IMR-90 (cell line): ENCODE data around the gene STRN. TPM values are rescaled to one million over a fixed set of nuclear protein-coding genes. Genes with fewer than 3 reads are reported as not detected.

ENCODE experiments used
- ATAC-seq: fragments of 200-7000 bp; cut with Tn5 transposase; 2 replicates; pipeline ENCODE4 v1.9.1; 2020; ENCODE audit warnings: low read depth, mild to moderate bottlenecking, moderate library complexity
- BruUV-seq: library from RNA; stranded (reverse); fragments of 400-500 nt; replicated peaks from 2 replicates; lab custom pipeline; 2021; lab: Mats Ljungman, UMichigan
- CTCF ChIA-PET: fragments of 300-600 bp; formaldehyde crosslinking; extraction: SDS; loops from one replicate; lab custom pipeline; 2021; ENCODE audit warnings: antibody characterized with exemption; lab: Yijun Ruan, JAX
- POLR2A ChIA-PET: fragments of 300-600 bp; sonication (Branson Sonifier 250); formaldehyde crosslinking; loops from one replicate; lab custom pipeline; 2022; ENCODE audit warnings: antibody characterized with exemption; ENCODE audit not compliant: unreplicated experiment; lab: Charles Lee
- DNase-seq: peaks from one replicate; pipeline ENCODE4 v3.0.0; 2013
- H2AFZ ChIP-seq: replicated peaks from 2 replicates; pipeline ENCODE3; 2013; ENCODE audit warnings: low read length, mild to moderate bottlenecking; ENCODE audit not compliant: poor library complexity
- H2AK5ac ChIP-seq: 2 replicates; pipeline ENCODE4 v1.6.1; 2013; ENCODE audit warnings: low read depth, low read length, inconsistent platforms
- H2AK9ac ChIP-seq: replicated peaks from 2 replicates; pipeline ENCODE3; 2013; ENCODE audit warnings: mild to moderate bottlenecking, low read depth, low read length, moderate library complexity; ENCODE audit not compliant: poor library complexity
- H2BK120ac ChIP-seq: 2 replicates; pipeline ENCODE4 v1.6.1; 2013; ENCODE audit warnings: low read depth, low read length, inconsistent platforms
- H2BK15ac ChIP-seq: 3 replicates; pipeline ENCODE4 v1.6.1; 2013; ENCODE audit warnings: low read depth, low read length, inconsistent platforms
- H2BK20ac ChIP-seq: 2 replicates; pipeline ENCODE4 v1.6.1; 2013; ENCODE audit warnings: low read depth, mild to moderate bottlenecking, inconsistent platforms, low read length, moderate library complexity
- H2BK5ac ChIP-seq: 2 replicates; pipeline ENCODE4 v1.6.1; 2013; ENCODE audit warnings: mild to moderate bottlenecking, low read depth, low read length, inconsistent platforms; ENCODE audit not compliant: poor library complexity, severe bottlenecking
- H3K14ac ChIP-seq: replicated peaks from 2 replicates; pipeline ENCODE4 v1.6.1; 2013; ENCODE audit warnings: low read depth, low read length, inconsistent platforms
- H3K18ac ChIP-seq: 2 replicates; pipeline ENCODE4 v1.6.1; 2013; ENCODE audit warnings: low read depth, low read length, control low read depth
- H3K23ac ChIP-seq: 2 replicates; pipeline ENCODE4 v1.6.1; 2013; ENCODE audit warnings: low read depth, low read length, inconsistent platforms
- H3K27ac ChIP-seq: 2 replicates; pipeline ENCODE4 v1.5.1; 2013; ENCODE audit warnings: mild to moderate bottlenecking, control low read depth, low read length; ENCODE audit not compliant: insufficient read depth
- H3K27me3 ChIP-seq: 2 replicates; pipeline ENCODE4 v1.6.1; 2013; ENCODE audit warnings: low read length; ENCODE audit not compliant: control insufficient read depth, insufficient read depth
- H3K36me3 ChIP-seq: 2 replicates; pipeline ENCODE4 v1.6.1; 2013; ENCODE audit warnings: low read length, mixed read lengths; ENCODE audit not compliant: control insufficient read depth, insufficient read depth
- H3K4ac ChIP-seq: 2 replicates; pipeline ENCODE4 v1.6.1; 2013; ENCODE audit warnings: low read depth, low read length, inconsistent platforms
- H3K4me1 ChIP-seq: 2 replicates; pipeline ENCODE4 v1.6.1; 2013; ENCODE audit warnings: low read length, mixed read lengths; ENCODE audit not compliant: control insufficient read depth, insufficient read depth
- H3K4me2 ChIP-seq: 2 replicates; pipeline ENCODE4 v1.6.1; 2013; ENCODE audit warnings: low read depth, mild to moderate bottlenecking, control low read depth, low read length, moderate library complexity
- H3K4me3 ChIP-seq: 2 replicates; pipeline ENCODE4 v1.5.1; 2013; ENCODE audit warnings: low read depth, mild to moderate bottlenecking, control low read depth, low read length, moderate library complexity; ENCODE audit not compliant: insufficient read depth
- H3K56ac ChIP-seq: 2 replicates; pipeline ENCODE4 v1.6.1; 2013; ENCODE audit warnings: low read length, inconsistent platforms; ENCODE audit not compliant: insufficient read depth; ENCODE audit errors: extremely low read depth
- H3K79me1 ChIP-seq, 2 experiments: 2 replicates each; pipeline ENCODE4 v1.6.1; 2013; ENCODE audit warnings: low read length in 2 of 2, inconsistent platforms in 1 of 2, low read depth in 1 of 2
- H3K9ac ChIP-seq: 2 replicates; pipeline ENCODE4 v1.6.1; 2013; ENCODE audit warnings: low read depth, low read length, control low read depth
- H3K9me1 ChIP-seq: 2 replicates; pipeline ENCODE4 v1.6.1; 2013; ENCODE audit warnings: low read length, inconsistent platforms; ENCODE audit not compliant: insufficient read depth
- H3K9me3 ChIP-seq: 2 replicates; pipeline ENCODE4 v1.6.1; 2013; ENCODE audit warnings: low read length; ENCODE audit not compliant: control insufficient read depth, insufficient read depth
- H4K20me1 ChIP-seq: 2 replicates; pipeline ENCODE4 v1.6.1; 2013; ENCODE audit warnings: low read length, inconsistent platforms; ENCODE audit not compliant: insufficient read depth
- H4K5ac ChIP-seq: 2 replicates; pipeline ENCODE4 v1.6.1; 2013; ENCODE audit warnings: mild to moderate bottlenecking, low read depth, low read length, control low read depth
- H4K8ac ChIP-seq, 2 experiments: 2 replicates each; pipeline ENCODE4 v1.6.1; 2013; ENCODE audit warnings: low read depth in 2 of 2, low read length in 2 of 2, control low read depth in 1 of 2, inconsistent platforms in 1 of 2
- H4K91ac ChIP-seq: 2 replicates; pipeline ENCODE4 v1.6.1; 2013; ENCODE audit warnings: low read depth, low read length, inconsistent platforms; ENCODE audit not compliant: insufficient read depth
- SMC3 ChIP-seq: fragments of 150-350 bp; IDR thresholded peaks from 2 replicates; pipeline ENCODE4 v1.6.1; 2016; ENCODE audit warnings: low read depth, mild to moderate bottlenecking, antibody characterized with exemption, low read length, moderate library complexity
- WGBS, 2 experiments: methylation state at CpG; one replicate each; pipeline versions ENCODE4 v1.1.5 to v1.1.7; 2013; ENCODE audit warnings: missing lambda C conversion rate in 2 of 2; ENCODE audit not compliant: insufficient read length in 1 of 2; ENCODE audit errors: extremely low coverage in 2 of 2; 5-methylcytosine and 5-hydroxymethylcytosine counted together
- dilution Hi-C: fragments of 300-500 bp; cut with HindIII; formaldehyde crosslinking; loops from one replicate; pipeline ENCODE4 v1.14.3; 2018; ENCODE audit warnings: low sequenced_read_pairs; ENCODE audit not compliant: unreplicated experiment
- in situ Hi-C: fragments of 300-500 bp; cut with MboI; formaldehyde crosslinking; loops from 3 replicates; pipeline ENCODE4 v1.14.3; 2019; ENCODE audit warnings: low sequenced_read_pairs, inconsistent platforms, mixed read lengths
- intact Hi-C: fragments of 100-400 bp; cut with micrococcal nuclease; formaldehyde crosslinking; loops from 2 replicates; pipeline ENCODE4 v1.10.0; 2022
- polyA plus RNA-seq, 3 experiments: library from polyadenylated mRNA; depleted of rRNA; stranded (reverse); fragments of >200 nt; gene quantifications; 2 replicates each; pipeline ENCODE4 v1.2.3, GENCODE V29; 2012; ENCODE audit warnings: low replicate concordance in 1 of 3
- total RNA-seq: library from RNA; depleted of rRNA; stranded (reverse); fragments of >200 nt; gene quantifications from 2 replicates; pipeline ENCODE4 v1.2.3, GENCODE V29; 2012

The STRN gene
- total and polyA plus RNA-seq, 2 of the 4 experiments (the other 2 are of a cell fraction): 5.1 to 23.3 TPM

DNA sequence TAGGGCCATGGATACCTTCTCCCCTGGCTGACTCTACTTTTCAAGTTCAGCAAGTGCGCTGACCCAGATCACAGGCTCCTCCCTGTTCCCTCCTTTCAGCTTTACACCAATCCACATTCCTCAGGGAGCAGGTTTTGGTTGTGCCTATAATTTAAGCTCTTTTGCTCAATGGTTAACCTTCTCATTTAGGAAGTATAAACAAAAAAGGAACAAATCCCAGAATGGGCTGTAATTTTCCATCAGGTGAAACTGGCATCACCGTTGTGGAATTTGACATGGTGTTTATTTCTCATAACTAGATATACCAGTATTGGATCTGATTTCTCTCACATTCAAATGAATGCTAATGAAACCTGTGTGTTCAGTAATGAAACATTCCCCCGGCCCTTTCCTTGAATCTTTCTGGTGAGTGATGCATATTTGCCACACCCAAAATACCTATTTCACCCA lies 13.6 kb downstream of the STRN start:
- Histone ChIP-seq H2BK5ac (no peak overlapping the region), H3K4me1 (peaks cover 6% of the 10 kb centered on the region), H3K4me2 (no peak overlapping the region), H2BK20ac (no peak overlapping the region), H3K79me1 (peaks cover 52 to 54% of the 10 kb centered on the region in 2 experiments), H3K27me3 (no peaks in the 10 kb centered on the region), H2BK120ac (no peak overlapping the region), H4K91ac (no peak overlapping the region), H3K9me3 (no peaks in the 10 kb centered on the region), H3K36me3 (no peaks in the 10 kb centered on the region), H2AK9ac (no peak overlapping the region), H2AFZ (no peak overlapping the region), H3K4ac (no peak overlapping the region), H2AK5ac (no peak overlapping the region), H4K5ac (no peak overlapping the region), H2BK15ac (no peak overlapping the region), H4K8ac (no peak overlapping the region), H3K23ac (no peak overlapping the region), H3K56ac (no peak overlapping the region), H3K9ac (no peak overlapping the region), H3K9me1 (peaks cover 8% of the 10 kb centered on the region), H3K4me3 (no peak overlapping the region), H3K27ac (no peak overlapping the region), H3K18ac (no peak overlapping the region), H3K14ac (no peak overlapping the region), H4K20me1 (peaks cover 17% of the 10 kb centered on the region; the same call in 1 of the 2 replicates)
- BruUV-seq: no TSS peak
- intact Hi-C loops (no loop called here), in situ Hi-C loops (no loop called here), dilution Hi-C loops (no loop called here)
- ChIA-PET CTCF (no interaction called here), POLR2A (no interaction called here)
- no CpG with 5 or more reads among the region's 3 CpGs for WGBS, 2 experiments
- DNase-seq (no peak), ATAC-seq (no peak)
- TF ChIP-seq SMC3: no peak
